ENCODE results near the gene SCFD2. TPM values are rescaled to one million over a fixed set of nuclear protein-coding genes. Genes with fewer than 3 reads are reported as not detected.
"Not testable (repeated sequence)": the region's sequence is repeated elsewhere in the genome, so short reads cannot be mapped to it uniquely, and the experiment has no call there.

Gene SCFD2
- total RNA-seq, 2 donors from 2014 or later = 20.3 to 27.4 TPM

- no peak for ATAC-seq (ENCODE audit: insufficient number of reproducible peaks, low FRiP score, low read depth)
- no peaks in the 10 kb centered on the region for H3K27me3 ChIP-seq (replicated peaks; ENCODE audit: insufficient read depth)
- DNase-seq (ENCODE audit: low spot score) = no peak
- H3K4me3 ChIP-seq = no peak overlapping the region
- no peak overlapping the region for H3K27ac ChIP-seq
- H3K9me3 ChIP-seq = no peaks in the 10 kb centered on the region
- no peaks in the 10 kb centered on the region for H3K4me1 ChIP-seq (ENCODE audit: control insufficient read depth in 1 of 2, low read depth in 2 of 2)
- no peak for TF ChIP-seq CTCF (IDR thresholded peaks at IDR 0.05)
- H3K36me3 ChIP-seq = peaks cover 2% of the 10 kb centered on the region
Observed at GRCh38 chr4:53141308-53141707, 224.6 kb downstream of the SCFD2 start.

- H3K9me3 ChIP-seq; H3K36me3 ChIP-seq; H3K4me1 ChIP-seq (ENCODE audit: control insufficient read depth in 1 of 2, low read depth in 2 of 2); ATAC-seq (ENCODE audit: insufficient number of reproducible peaks, low FRiP score, low read depth); H3K27me3 ChIP-seq (replicated peaks; ENCODE audit: insufficient read depth); H3K27ac ChIP-seq; DNase-seq (ENCODE audit: low spot score); H3K4me3 ChIP-seq: not testable (repeated sequence)
Observed at GRCh38 chr4:53139256-53139655, 226.6 kb downstream of the SCFD2 start.

GRCh38 chr4:53137468-53137867, 228.4 kb downstream of the SCFD2 start:
- Histone ChIP-seq H3K27ac (no peak overlapping the region), H3K36me3 (no peaks in the 10 kb centered on the region), H3K4me3 (no peak overlapping the region), H3K4me1 (ENCODE audit: control insufficient read depth in 1 of 2, low read depth in 2 of 2) (peaks cover 0 to 2% of the 10 kb centered on the region in 2 donors), H3K27me3 (replicated peaks; ENCODE audit: insufficient read depth) (no peaks in the 10 kb centered on the region), H3K9me3 (no peaks in the 10 kb centered on the region)
- no peak for TF ChIP-seq CTCF (IDR thresholded peaks at IDR 0.05)
- no peak for DNase-seq (ENCODE audit: low spot score)
- no peak for ATAC-seq (ENCODE audit: insufficient number of reproducible peaks, low FRiP score, low read depth)

GRCh38 chr4:53136954-53137353, 228.9 kb downstream of the SCFD2 start:
- no peaks in the 10 kb centered on the region for H3K9me3 ChIP-seq
- H3K27me3 ChIP-seq (replicated peaks; ENCODE audit: insufficient read depth) = no peaks in the 10 kb centered on the region
- H3K36me3 ChIP-seq = no peaks in the 10 kb centered on the region
- DNase-seq (ENCODE audit: low spot score) (no peak), ATAC-seq (ENCODE audit: insufficient number of reproducible peaks, low FRiP score, low read depth) (no peak)
- TF ChIP-seq CTCF (IDR thresholded peaks at IDR 0.05) = no peak
- H3K4me1 ChIP-seq (ENCODE audit: control insufficient read depth in 1 of 2, low read depth in 2 of 2) = peaks cover 0 to 5% of the 10 kb centered on the region in 2 donors
- no peak overlapping the region for H3K4me3 ChIP-seq
- no peak overlapping the region for H3K27ac ChIP-seq

- Histone ChIP-seq H3K9me3 (no peaks in the 10 kb centered on the region), H3K4me1 (ENCODE audit: control insufficient read depth in 1 of 2, low read depth in 2 of 2) (peaks cover 10 to 43% of the 10 kb centered on the region in 2 donors), H3K4me3 (peak overlapping the region; percentile 6), H3K27me3 (replicated peaks; ENCODE audit: insufficient read depth) (no peaks in the 10 kb centered on the region), H3K27ac (peak overlapping the region; percentile 0 to 33), H3K36me3 (no peaks in the 10 kb centered on the region)
- DNase-seq (ENCODE audit: low spot score) (no peak), ATAC-seq (ENCODE audit: insufficient number of reproducible peaks, low FRiP score, low read depth) (no peak)
- TF ChIP-seq CTCF (IDR thresholded peaks at IDR 0.05) = no peak
Observed at GRCh38 chr4:53132132-53132891, 233.5 kb downstream of the SCFD2 start.

- Histone ChIP-seq H3K4me3 (no peak overlapping the region), H3K27ac (peak overlapping the region; percentile 21 to 33), H3K36me3 (no peaks in the 10 kb centered on the region), H3K9me3 (no peaks in the 10 kb centered on the region), H3K27me3 (replicated peaks; ENCODE audit: insufficient read depth) (no peaks in the 10 kb centered on the region), H3K4me1 (ENCODE audit: control insufficient read depth in 1 of 2, low read depth in 2 of 2) (peaks cover 10 to 50% of the 10 kb centered on the region in 2 donors)
- ATAC-seq (ENCODE audit: insufficient number of reproducible peaks, low FRiP score, low read depth) (no peak), DNase-seq (ENCODE audit: low spot score) (no peak)
- TF ChIP-seq CTCF (IDR thresholded peaks at IDR 0.05) = no peak
Observed at GRCh38 chr4:53131562-53131925, 234.3 kb downstream of the SCFD2 start.
